GM23248 (cell line): ENCODE results near the gene STARD3.

Experiments
- EZH2 ChIP-seq: fragments of 200-600 bp; sonication (generic); IDR thresholded peaks from 2 replicates; pipeline ENCODE4 v1.6.1; 2018; ENCODE audit warnings: antibody characterized with exemption, mild to moderate bottlenecking; ENCODE audit not compliant: insufficient read depth, poor library complexity, severe bottlenecking
- EZH2phosphoT487 ChIP-seq: fragments of 200-600 bp; sonication (generic); IDR thresholded peaks from 2 replicates; pipeline ENCODE4 v1.6.1; 2018; ENCODE audit warnings: antibody characterized with exemption, moderate library complexity, mild to moderate bottlenecking, low read depth; ENCODE audit not compliant: insufficient read depth

DNA sequence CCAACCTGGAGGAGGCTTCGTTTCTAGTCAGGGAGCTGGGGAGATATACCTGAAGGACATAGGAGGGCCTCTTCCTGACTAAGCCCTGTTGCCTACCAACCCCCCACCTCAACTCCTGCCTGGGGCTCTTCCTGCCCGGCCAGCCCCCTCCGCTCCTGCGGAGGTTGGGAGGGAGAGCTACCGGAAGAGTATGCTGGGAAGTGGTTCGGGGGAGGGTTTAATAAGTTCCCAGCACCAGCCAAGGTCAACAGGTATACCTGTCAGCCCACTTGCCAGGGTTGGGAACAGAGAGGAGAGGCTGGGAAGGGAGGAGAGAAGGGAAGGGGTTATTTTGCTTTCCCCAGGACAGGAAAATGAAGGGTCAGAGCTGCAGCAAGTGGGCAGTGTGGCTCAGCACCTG lies 5.5 kb upstream of the STARD3 start:
- TF ChIP-seq EZH2 (no peak), EZH2phosphoT487 (no peak)
